Fibroblast of lung (primary cell): ENCODE results near the gene USP31. TPM values are rescaled to one million over a fixed set of nuclear protein-coding genes. Genes with fewer than 3 reads are reported as not detected.

Experiments used
- DNase-seq, 2 donors: peaks; one replicate each; pipeline versions ENCODE4 v3.0.0 to v3.0.0-alpha.2; 2010; ENCODE audit warnings: low read depth in 2 of 2
- H2AFZ ChIP-seq: 2 replicates; pipeline ENCODE4 v1.5.1; 2012; ENCODE audit warnings: low read length, control low read depth, inconsistent platforms
- H3K27ac ChIP-seq: 2 replicates; pipeline ENCODE4 v1.5.1; 2011; ENCODE audit warnings: low read length, control low read depth; ENCODE audit not compliant: insufficient read depth
- H3K27me3 ChIP-seq: 2 replicates; pipeline ENCODE4 v1.5.1; 2011; ENCODE audit warnings: mild to moderate bottlenecking, low read length; ENCODE audit not compliant: control insufficient read depth, insufficient read depth
- H3K36me3 ChIP-seq: 2 replicates; pipeline ENCODE4 v1.5.1; 2011; ENCODE audit warnings: low read length; ENCODE audit not compliant: control insufficient read depth, insufficient read depth
- H3K4me1 ChIP-seq: 2 replicates; pipeline ENCODE4 v1.5.1; 2011; ENCODE audit warnings: low read length; ENCODE audit not compliant: control insufficient read depth, insufficient read depth; ENCODE audit errors: extremely low read depth
- H3K4me2 ChIP-seq: 2 replicates; pipeline ENCODE4 v1.5.1; 2011; ENCODE audit warnings: low read length, control low read depth; ENCODE audit not compliant: insufficient read depth; ENCODE audit errors: extremely low read depth
- H3K4me3 ChIP-seq, 4 experiments: fragments of 200-600 bp in 1 of 4; sonication (generic) in 1 of 4; replicated peaks in 1 of 4; 2 replicates each; pipeline ENCODE4 v1.5.1; 2011 to 2016; ENCODE audit warnings: low read length in 4 of 4, low read depth in 3 of 4, mild to moderate bottlenecking in 3 of 4, control low read depth in 2 of 4, inconsistent platforms in 1 of 4, mixed read lengths in 1 of 4; ENCODE audit not compliant: insufficient read depth in 1 of 4; ENCODE audit errors: control extremely low read depth in 1 of 4
- H3K79me2 ChIP-seq: 2 replicates; pipeline ENCODE4 v1.5.1; 2012; ENCODE audit warnings: mild to moderate bottlenecking, low read length, inconsistent platforms; ENCODE audit not compliant: control insufficient read depth, insufficient read depth
- H3K9ac ChIP-seq: 2 replicates; pipeline ENCODE4 v1.5.1; 2011; ENCODE audit warnings: mild to moderate bottlenecking, low read length, control low read depth; ENCODE audit not compliant: insufficient read depth
- H3K9me3 ChIP-seq: 2 replicates; pipeline ENCODE4 v1.5.1; 2012; ENCODE audit warnings: low read depth, low read length; ENCODE audit not compliant: control insufficient read depth, insufficient read depth
- H4K20me1 ChIP-seq: 2 replicates; pipeline ENCODE4 v1.5.1; 2011; ENCODE audit warnings: low read length; ENCODE audit not compliant: control insufficient read depth, insufficient read depth; ENCODE audit errors: extremely low read depth
- CTCF ChIP-seq, 2 donors: IDR thresholded peaks in 1 of 2; conservative IDR thresholded peaks in 1 of 2; 1 replicate in 1 of 2; 2 replicates in 1 of 2; pipeline ENCODE4 v1.5.1; 2011 to 2012; ENCODE audit warnings: low read length in 2 of 2, control low read depth in 1 of 2, inconsistent platforms in 1 of 2, low read depth in 1 of 2, mild to moderate bottlenecking in 1 of 2
- EZH2 ChIP-seq: IDR thresholded peaks from 2 replicates; pipeline ENCODE4 v1.5.1; 2012; ENCODE audit warnings: low read length, control low read depth, mild to moderate bottlenecking; ENCODE audit errors: missing control alignments
- polyA plus RNA-seq, 2 donors: library from polyadenylated mRNA; depleted of rRNA in 1 of 2; stranded (reverse) in 1 of 2; unstranded in 1 of 2; fragments of >200 nt; gene quantifications; 2 replicates each; pipeline ENCODE4 v1.2.1, GENCODE V29; 2011 to 2012; ENCODE audit warnings: missing spikeins in 1 of 2
- total RNA-seq: library from RNA; depleted of rRNA; stranded (reverse); fragments of >200 nt; gene quantifications from 2 replicates; pipeline ENCODE4 v1.2.1, GENCODE V29; 2014

Gene USP31
- total and polyA plus RNA-seq, 2 donors (not counting 1 experiment from before 2014, with no cell fraction given) = 4.8 to 5.8 TPM

- Histone ChIP-seq H3K79me2 (no peaks in the 10 kb centered on the region), H3K27me3 (peaks cover 29% of the 10 kb centered on the region), H3K4me2 (no peak overlapping the region), H3K27ac (no peak overlapping the region), H3K9ac (no peak overlapping the region), H3K4me1 (no peaks in the 10 kb centered on the region), H3K4me3 (no peak overlapping the region), H3K9me3 (no peaks in the 10 kb centered on the region), H3K36me3 (no peaks in the 10 kb centered on the region), H2AFZ (no peak overlapping the region), H4K20me1 (no peaks in the 10 kb centered on the region)
- DNase-seq = no peak
- TF ChIP-seq EZH2 (no peak), CTCF (conservative IDR thresholded peaks at IDR 0.05 in 1 of 2, IDR thresholded peaks at IDR 0.05 in 1 of 2; ENCODE audit: low read depth in 1 of 2, low read length in 2 of 2) (no peak)
Measured at GRCh38 chr16:23187341-23187740, 38.1 kb upstream of the USP31 start.

GRCh38 chr16:23186171-23186570 is 36.9 kb upstream of the USP31 start:
- no peak for DNase-seq
- Histone ChIP-seq H2AFZ (no peak overlapping the region), H3K4me2 (no peak overlapping the region), H3K9me3 (no peaks in the 10 kb centered on the region), H3K36me3 (no peaks in the 10 kb centered on the region), H3K27ac (no peak overlapping the region), H3K27me3 (peaks cover 29% of the 10 kb centered on the region), H3K9ac (peak overlapping the region; percentile 2), H3K79me2 (no peaks in the 10 kb centered on the region), H3K4me3 (no peak overlapping the region), H4K20me1 (no peaks in the 10 kb centered on the region), H3K4me1 (no peaks in the 10 kb centered on the region)
- TF ChIP-seq CTCF (conservative IDR thresholded peaks at IDR 0.05 in 1 of 2, IDR thresholded peaks at IDR 0.05 in 1 of 2; ENCODE audit: low read depth in 1 of 2, low read length in 2 of 2) = no peak
- no peak for TF ChIP-seq EZH2

GRCh38 chr16:23185656-23186055 is 36.4 kb upstream of the USP31 start:
- Histone ChIP-seq H3K36me3 (no peaks in the 10 kb centered on the region), H3K4me1 (no peaks in the 10 kb centered on the region), H3K79me2 (no peaks in the 10 kb centered on the region), H3K27me3 (peaks cover 29% of the 10 kb centered on the region), H3K4me2 (no peak overlapping the region), H3K9ac (no peak overlapping the region), H4K20me1 (no peaks in the 10 kb centered on the region), H2AFZ (no peak overlapping the region), H3K4me3 (no peak overlapping the region), H3K27ac (no peak overlapping the region), H3K9me3 (no peaks in the 10 kb centered on the region)
- TF ChIP-seq EZH2 (no peak), CTCF (conservative IDR thresholded peaks at IDR 0.05 in 1 of 2, IDR thresholded peaks at IDR 0.05 in 1 of 2; ENCODE audit: low read depth in 1 of 2, low read length in 2 of 2) (no peak)
- DNase-seq = no peak
